Right lobe of liver (tissue), 6 donors: ENCODE data around the gene CLSTN2. TPM values are rescaled to one million over a fixed set of nuclear protein-coding genes. Genes with fewer than 3 reads are reported as not detected.

Experiments
- ATAC-seq, 4 donors: fragments of 200-7000 bp; cut with Tn5 transposase; one replicate each; pipeline ENCODE4 v1.9.1; 2020; ENCODE audit warnings: mild to moderate bottlenecking in 4 of 4, moderate library complexity in 4 of 4
- DNase-seq, 3 donors: peaks; one replicate each; pipeline ENCODE4 v3.0.0-alpha.2; 2020
- H3K27ac ChIP-seq, 3 donors: fragments of 200-600 bp; one replicate each; pipeline ENCODE4 v1.8.0; 2022
- H3K27me3 ChIP-seq, 2 donors: fragments of 200-600 bp; one replicate each; pipeline ENCODE4 v1.8.0; 2022
- H3K36me3 ChIP-seq, 4 donors: fragments of 200-600 bp; sonication (generic) in 1 of 4; one replicate each; pipeline versions ENCODE4 v1.5.1 to v1.8.0; 2017 to 2022; ENCODE audit warnings: control low read depth in 1 of 4
- H3K4me1 ChIP-seq, 4 donors: fragments of 200-600 bp; sonication (generic) in 1 of 4; one replicate each; pipeline versions ENCODE4 v1.5.1 to v1.8.0; 2017 to 2022; ENCODE audit warnings: control low read depth in 1 of 4
- H3K4me3 ChIP-seq, 3 donors: fragments of 200-600 bp; one replicate each; pipeline ENCODE4 v1.8.0; 2022
- H3K9me3 ChIP-seq, 4 donors: fragments of 200-600 bp; sonication (generic) in 1 of 4; one replicate each; pipeline versions ENCODE4 v1.5.1 to v1.8.0; 2017 to 2022; ENCODE audit warnings: control low read depth in 1 of 4
- CTCF ChIP-seq, 4 donors: fragments of 200-600 bp in 3 of 4; fragments of 450-650 bp in 1 of 4; IDR thresholded peaks; one replicate each; pipeline versions ENCODE4 v1.5.1 to v1.8.0; 2016 to 2022; ENCODE audit warnings: antibody characterized with exemption in 4 of 4, mild to moderate bottlenecking in 2 of 4
- POLR2A ChIP-seq: fragments of 450-650 bp; IDR thresholded peaks from one replicate; pipeline ENCODE4 v1.6.1; 2017; ENCODE audit warnings: antibody characterized with exemption, mild to moderate bottlenecking
- WGBS: methylation state at CpG from one replicate; pipeline ENCODE4 v1.1.6; 2018; ENCODE audit warnings: low coverage, low lambda C conversion rate; ENCODE audit not compliant: insufficient coverage; ENCODE audit errors: missing lambda C conversion rate; 5-methylcytosine and 5-hydroxymethylcytosine counted together
- intact Hi-C, 2 donors: fragments of 100-400 bp; cut with DNase I; formaldehyde crosslinking; loops; one replicate each; pipeline versions ENCODE4 v1.11.2 to v1.14.1; 2022
- total RNA-seq, 6 experiments: library from RNA; depleted of rRNA in 2 of 6; stranded (reverse); fragments of >200 nt in 2 of 6; fragmentation: NEBNext Ultra II Directional in 3 of 6; extraction: Animal tissue kit (Norgen Biotek cat#: 25700) in 3 of 6; gene quantifications; one replicate each; pipeline versions ENCODE4 v1.1.0 to v1.2.4, GENCODE V29; 2016 to 2023
- donor health status: DM: no; HTN: yes; CAD: no.
- donor health status: DM: no; HTN: no; CAD: no.
- donor health status: DM: no; HTN: no; CAD: no.
- donor health status: DM: no; HTN: yes; CAD: no.
- donor health status: DM: no; HTN: yes; CAD: no.

CLSTN2 gene
- total RNA-seq, 6 experiments from 2014 or later, result 1.0 to 3.3 (median 2.0) TPM

- no peak overlapping the region for H3K27ac ChIP-seq
- TF ChIP-seq CTCF (IDR thresholded peaks at IDR 0.05) (no peak), POLR2A (no peak)
- H3K9me3 ChIP-seq, result no peaks in the 10 kb centered on the region
- no peak overlapping the region for H3K4me3 ChIP-seq
- H3K36me3 ChIP-seq, result no peaks in the 10 kb centered on the region
- no peak for ATAC-seq
- intact Hi-C loops, result no loop called here
- no peak for DNase-seq
- no peaks in the 10 kb centered on the region for H3K4me1 ChIP-seq
- H3K27me3 ChIP-seq, result no peaks in the 10 kb centered on the region
- WGBS, result 50% methylated on average over 1 of the region's 1 CpG
Observed at GRCh38 chr3:140375002-140375401, 440.0 kb downstream of the CLSTN2 start.

- Histone ChIP-seq H3K4me3 (no peak overlapping the region), H3K27ac (no peak overlapping the region), H3K9me3 (no peaks in the 10 kb centered on the region), H3K4me1 (no peaks in the 10 kb centered on the region), H3K27me3 (no peaks in the 10 kb centered on the region), H3K36me3 (no peaks in the 10 kb centered on the region)
- WGBS, result 57% methylated on average over 1 of the region's 1 CpG
- intact Hi-C loops, result no loop called here
- no peak for DNase-seq
- no peak for TF ChIP-seq CTCF (IDR thresholded peaks at IDR 0.05)
- no peak for TF ChIP-seq POLR2A
- no peak for ATAC-seq
Observed at GRCh38 chr3:140376136-140376889, 441.3 kb downstream of the CLSTN2 start.

DNA sequence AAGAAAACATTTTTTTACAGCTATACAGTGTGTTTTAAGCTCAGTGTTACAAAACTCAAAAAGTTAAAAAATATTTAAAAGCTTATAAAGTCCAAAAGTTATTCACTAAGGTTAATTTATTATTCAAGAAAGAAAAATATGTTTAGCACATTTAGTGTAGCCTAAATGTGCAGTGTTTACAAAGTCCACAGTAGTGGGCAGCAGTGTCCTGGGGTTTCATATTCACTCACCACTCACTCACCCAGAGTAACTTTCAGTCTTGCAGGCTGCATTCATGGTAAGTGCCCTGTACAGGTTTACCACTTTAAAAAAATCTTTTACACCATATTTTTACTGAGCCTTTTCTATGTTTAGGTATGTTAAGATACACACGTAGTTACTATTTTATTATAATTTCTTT, 442.7 kb downstream of the CLSTN2 start:
- no peaks in the 10 kb centered on the region for H3K27me3 ChIP-seq
- DNase-seq, result no peak
- 88% methylated on average over 1 of the region's 1 CpG for WGBS
- H3K27ac ChIP-seq, result no peak overlapping the region
- ATAC-seq, result no peak
- TF ChIP-seq CTCF (IDR thresholded peaks at IDR 0.05) (no peak), POLR2A (no peak)
- intact Hi-C loops, result no loop called here
- no peaks in the 10 kb centered on the region for H3K4me1 ChIP-seq
- H3K9me3 ChIP-seq, result no peaks in the 10 kb centered on the region
- H3K4me3 ChIP-seq, result no peak overlapping the region
- no peaks in the 10 kb centered on the region for H3K36me3 ChIP-seq

DNA sequence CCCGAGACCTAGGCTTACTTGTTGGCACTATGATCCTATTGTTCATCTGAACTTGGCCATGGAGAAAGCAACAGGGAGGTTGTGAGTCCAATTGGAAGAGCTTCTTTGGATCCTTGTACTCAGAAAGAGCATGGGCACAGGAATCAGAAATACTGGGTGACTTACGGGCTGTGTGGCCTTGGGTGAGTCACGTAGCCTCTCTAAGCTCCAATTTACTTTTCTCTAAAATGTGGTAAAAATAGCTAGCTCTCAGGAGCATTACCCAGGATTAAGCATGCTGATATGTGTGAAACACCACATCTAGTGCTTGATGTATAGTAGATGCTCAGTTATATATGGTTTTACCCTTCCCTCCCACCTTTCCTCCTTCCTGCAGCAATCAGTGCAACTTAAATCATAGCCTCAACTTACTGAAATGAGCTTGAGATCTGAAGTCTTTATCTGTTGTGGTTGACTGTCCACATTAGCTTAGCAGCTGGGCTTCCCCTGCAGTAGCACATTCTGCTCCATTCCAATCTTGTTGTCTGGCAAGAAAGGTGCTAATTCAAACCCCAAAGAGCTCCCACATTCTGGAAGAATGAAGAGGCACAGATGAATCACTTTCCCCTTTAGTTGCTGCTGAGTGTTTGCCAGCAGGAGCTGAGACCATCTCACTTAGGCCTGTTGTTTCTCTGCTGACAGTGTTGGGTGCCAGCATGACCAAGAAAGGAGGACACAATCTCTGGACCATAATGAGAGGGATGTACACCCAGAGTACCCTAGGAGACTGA, 443.8 kb downstream of the CLSTN2 start:
- H3K9me3 ChIP-seq, result no peaks in the 10 kb centered on the region
- WGBS, result 30% methylated on average over 3 of the region's 3 CpGs
- H3K27ac ChIP-seq, result no peak overlapping the region
- no peak overlapping the region for H3K4me3 ChIP-seq
- no peaks in the 10 kb centered on the region for H3K36me3 ChIP-seq
- no peaks in the 10 kb centered on the region for H3K27me3 ChIP-seq
- no peaks in the 10 kb centered on the region for H3K4me1 ChIP-seq
- ATAC-seq, result no peak
- TF ChIP-seq POLR2A (no peak), CTCF (IDR thresholded peaks at IDR 0.05) (no peak)
- no peak for DNase-seq
- intact Hi-C loops, result no loop called here
